ENCODE data around the gene TENM4.

The TENM4 gene

DNA sequence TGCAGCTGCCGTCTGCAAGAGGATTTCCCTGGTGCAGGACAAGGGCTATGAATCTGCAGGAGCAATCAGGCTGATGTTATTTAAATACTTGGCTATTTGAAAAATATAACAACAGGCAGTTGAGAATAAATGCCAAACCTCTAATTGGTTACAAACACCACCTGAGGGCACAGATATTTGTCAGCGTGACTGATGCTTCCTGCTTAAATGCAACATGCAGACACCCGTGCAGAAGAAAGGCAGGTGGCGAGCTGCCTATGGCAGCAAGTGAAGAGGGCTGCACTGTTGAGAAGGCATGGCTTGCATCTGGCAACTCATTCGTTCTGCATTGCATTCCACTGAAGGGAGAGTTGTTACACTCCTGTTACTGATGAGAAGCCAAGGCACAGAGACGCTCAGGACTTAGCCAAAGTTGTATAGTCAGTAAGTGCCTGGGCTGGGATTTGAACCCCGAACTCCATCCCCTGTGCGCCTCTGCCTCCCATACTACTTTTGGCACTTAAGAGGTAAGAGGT is 350.6 kb downstream of the TENM4 start:
- DNase-seq (ENCODE audit: low read depth in 2 of 2, low spot score in 1 of 2): no peak

DNA sequence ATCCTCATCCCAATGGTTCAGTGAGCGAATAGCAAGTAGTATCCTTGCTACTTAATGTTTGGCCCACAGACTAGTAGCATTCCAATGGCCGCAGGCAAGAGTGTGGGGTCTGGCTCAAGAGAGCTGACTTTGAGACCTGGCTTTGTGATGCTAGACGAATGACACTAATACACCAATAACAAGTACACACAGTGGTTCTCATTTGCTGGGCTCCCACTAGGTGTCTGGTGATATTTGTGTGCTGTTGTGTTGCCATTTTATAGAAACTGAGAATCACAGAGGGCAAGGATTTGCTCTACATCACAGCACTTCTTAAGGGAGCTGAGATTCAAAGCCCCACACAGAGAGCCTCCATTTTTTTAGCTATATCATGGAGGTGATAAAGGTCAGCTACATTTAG is 351.2 kb downstream of the TENM4 start:
- no peak for DNase-seq (ENCODE audit: low read depth in 2 of 2, low spot score in 1 of 2)

DNA sequence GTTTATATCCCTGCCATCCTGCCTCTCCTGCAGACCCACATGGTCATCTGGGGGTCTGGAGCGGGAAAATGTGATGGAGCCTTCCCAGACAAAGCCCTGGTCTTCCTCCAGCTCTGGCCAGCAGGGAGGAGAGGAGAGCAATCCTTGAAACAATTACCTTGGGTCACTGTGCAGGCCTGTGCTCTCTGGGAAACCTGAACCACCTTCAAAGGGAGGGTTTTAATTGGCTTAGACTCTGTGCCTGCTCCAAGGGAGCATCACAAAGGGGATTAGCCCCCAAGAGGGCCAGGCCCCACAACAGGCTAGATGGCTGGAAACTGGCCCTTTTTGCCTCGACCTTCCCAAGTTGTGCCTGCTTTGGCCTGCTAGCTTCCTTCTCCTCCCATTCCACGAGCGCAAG is 351.9 kb downstream of the TENM4 start:
- DNase-seq (ENCODE audit: low read depth in 2 of 2, low spot score in 1 of 2): no peak

DNA sequence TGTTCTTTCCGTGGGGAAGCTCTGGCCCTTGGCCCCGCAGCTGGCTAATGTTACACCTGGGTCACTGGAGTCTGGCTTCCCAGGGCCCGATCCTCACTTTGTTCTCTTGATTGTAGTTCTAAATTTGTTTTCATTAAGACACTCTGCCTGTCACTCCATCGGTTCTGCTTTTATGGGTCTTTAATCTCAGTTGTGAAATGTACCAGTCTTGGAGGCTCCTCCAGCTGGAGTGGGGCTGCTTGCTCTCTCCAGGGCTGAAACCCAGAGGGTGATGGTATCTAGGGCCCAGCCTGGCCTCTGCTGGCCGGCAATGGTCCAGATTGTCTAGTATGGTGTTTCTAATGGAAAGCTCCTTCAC is 352.9 kb downstream of the TENM4 start:
- DNase-seq (ENCODE audit: low read depth in 2 of 2, low spot score in 1 of 2): no peak

DNA sequence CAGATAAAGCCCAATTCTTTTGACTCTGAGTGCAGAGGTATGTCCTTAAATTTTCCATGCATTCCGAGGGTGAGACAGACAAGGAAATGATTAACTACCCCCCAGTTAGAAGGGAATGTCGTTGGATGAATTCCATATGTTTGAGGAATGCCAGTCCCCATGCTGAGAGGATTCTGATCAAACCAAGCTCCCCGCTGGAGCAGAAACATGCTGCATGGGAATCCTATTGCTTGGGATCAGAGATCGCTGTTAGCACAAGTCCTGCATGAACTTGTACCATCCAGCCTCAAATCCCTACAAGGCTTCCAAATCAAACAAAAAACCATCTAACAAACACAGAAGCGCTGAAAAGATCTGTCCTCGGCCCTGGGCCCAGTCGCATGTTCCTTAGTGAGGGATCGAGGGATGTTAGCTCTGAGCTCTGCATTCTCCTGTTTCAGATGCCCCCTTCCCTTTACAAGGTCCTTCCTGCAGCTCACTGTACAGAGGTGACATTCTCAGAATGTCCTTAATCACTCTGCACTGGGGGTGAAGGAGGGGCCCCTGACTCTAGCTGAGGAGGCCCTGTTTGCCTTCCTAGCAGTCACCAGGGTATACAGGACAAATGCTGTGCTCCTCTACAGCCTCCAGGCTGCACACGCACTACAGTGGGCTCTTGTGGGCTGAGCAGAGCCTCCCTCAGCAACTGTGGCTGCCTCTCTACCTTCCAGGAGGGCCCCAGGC is 353.4 kb downstream of the TENM4 start:
- no peak for DNase-seq (ENCODE audit: low read depth in 2 of 2, low spot score in 1 of 2)

DNA sequence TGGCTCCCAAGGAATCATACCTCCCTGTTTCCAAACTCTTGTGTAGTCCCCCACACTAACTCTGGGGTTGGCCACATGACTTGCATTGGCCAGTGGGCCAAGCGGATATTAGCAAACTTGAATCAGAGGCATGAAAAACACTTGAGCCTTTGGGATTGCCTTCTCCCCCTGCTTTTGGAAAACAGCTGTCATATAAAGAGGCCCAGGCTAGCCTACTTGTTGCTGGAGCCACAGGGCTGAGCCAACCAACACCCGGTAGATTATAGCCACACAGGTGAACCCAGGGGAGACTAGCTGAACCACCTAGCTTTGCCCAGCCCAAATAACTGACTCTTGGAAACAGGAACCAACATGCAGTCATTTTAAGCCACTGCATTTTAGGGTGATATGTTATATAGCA is 354.8 kb downstream of the TENM4 start:
- DNase-seq (ENCODE audit: low read depth in 2 of 2, low spot score in 1 of 2): no peak

DNA sequence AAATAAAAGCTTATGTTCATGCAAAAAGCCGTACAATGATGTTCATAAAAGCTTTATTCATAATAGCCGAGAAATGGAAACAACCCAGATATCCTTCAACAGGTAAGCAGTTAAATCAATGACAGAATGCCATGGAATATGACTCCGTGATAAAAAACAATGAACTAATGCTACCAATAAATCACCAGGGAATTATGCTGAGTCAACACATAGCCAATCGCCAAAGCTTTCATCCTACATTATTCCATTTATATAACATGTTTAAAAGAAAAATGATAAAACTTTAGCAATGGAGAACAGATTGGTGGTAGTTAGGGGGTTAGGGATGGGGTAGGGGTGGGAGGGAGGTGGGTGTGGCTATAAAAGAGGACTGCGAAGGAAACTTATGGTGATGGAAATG is 356.4 kb downstream of the TENM4 start:
- DNase-seq (ENCODE audit: low read depth in 2 of 2, low spot score in 1 of 2): no peak

DNA sequence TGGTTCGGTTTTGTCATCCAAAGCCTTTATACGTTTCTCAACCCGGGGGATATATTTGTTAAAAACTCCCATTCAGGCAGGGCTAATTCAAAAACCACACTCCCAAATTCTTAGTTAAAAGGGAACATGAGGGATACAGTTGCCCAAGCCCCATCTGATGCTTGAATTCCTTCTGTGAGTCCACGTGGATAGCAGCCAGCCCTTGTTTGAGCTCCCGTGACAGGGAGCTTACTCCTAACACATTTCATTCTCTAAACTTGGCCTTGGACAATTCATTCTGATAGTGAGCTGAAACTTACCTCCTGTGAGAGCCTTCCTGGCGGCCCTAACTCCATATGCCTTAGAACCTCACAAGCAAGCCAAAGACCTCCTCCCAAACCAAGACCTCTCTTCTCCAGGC is 357.5 kb downstream of the TENM4 start:
- no peak for DNase-seq (ENCODE audit: low read depth in 2 of 2, low spot score in 1 of 2)

DNA sequence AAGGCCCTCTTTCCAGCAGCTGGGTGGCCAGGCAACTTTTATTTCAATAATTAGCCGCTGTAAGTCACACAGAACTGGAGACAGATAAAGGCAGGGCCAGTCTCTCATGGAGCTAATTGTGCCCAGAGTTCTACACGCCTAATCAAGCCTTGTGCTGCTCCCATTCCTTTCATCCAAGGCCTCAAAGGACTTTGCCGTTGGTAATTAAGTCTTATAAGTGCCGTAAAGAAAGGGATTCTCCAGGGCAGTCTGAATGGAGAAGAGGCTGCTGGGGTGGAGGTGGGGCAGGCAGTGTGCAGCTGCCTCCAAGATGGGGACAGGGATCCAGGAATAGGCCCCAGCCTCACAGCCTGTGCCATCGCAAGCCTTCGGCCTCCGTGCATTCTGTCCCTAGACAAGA is 357.9 kb downstream of the TENM4 start:
- DNase-seq (ENCODE audit: low read depth in 2 of 2, low spot score in 1 of 2): no peak

DNA sequence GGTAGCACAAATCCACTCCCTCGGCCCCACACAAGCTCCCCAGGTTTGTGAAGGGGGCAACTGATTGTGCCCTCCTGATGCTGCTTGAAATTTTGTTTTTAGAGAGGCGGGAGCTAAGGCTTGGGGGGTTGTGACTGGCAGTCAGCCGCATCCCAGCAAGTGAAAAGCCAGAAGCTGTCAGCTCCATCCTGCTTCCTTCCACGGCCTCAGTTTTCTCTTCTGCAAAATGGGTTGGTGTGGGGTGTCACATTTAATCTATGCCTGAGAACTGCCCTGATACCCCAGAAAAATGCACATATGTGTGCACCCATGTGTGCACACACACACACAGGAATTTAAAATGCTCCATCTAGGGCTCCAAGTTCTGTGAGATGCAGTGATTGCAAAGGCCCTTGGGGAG is 358.6 kb downstream of the TENM4 start:
- DNase-seq (ENCODE audit: low read depth in 2 of 2, low spot score in 1 of 2): no peak

DNA sequence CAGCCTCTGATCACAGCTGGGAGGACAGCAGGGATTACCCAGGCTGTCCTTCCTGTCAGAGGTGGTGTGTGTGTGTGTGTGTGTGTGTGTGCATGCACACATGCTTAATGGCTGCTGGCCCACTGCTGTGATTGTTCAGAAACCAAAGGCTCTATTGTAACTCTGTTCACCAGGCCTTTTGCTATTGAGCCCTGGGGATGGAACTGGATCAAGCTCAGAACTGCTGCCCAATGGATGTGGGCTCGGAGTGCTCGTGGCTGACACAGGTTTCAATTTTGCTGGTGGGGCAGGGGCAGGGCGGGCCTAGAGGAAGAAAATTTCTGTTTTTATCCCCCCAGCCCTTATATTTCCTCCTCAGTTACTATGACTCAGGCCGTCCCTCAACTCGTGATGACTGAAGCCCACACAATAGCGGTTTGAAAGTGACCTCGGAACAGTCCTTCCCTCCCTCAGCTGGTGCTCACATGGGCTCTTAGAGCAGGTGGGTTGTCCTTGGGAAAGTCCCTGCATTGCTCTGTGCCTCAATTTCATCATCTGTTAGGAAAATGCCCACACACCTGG is 359.3 kb downstream of the TENM4 start:
- DNase-seq (ENCODE audit: low read depth in 2 of 2, low spot score in 1 of 2): no peak

DNA sequence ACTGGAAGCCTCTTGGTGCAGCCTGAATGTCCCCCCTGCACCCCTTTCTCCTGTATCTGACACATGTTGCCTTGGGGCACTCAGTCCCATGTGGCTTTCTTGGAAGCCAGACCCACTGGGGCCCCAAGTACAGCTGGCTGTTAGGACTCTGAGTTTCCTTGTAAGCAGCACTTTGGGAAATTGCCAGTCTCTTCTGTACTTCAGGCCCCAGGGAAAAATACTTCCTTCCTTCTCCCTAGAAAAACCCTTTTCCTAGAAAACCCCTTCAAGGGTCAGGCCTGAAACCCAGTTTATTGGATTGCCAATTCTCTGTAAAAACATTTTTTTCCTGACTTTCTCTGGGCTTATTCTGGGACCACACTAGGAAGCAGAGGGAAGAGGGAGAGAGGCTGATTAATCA is 360.3 kb downstream of the TENM4 start:
- no peak for DNase-seq (ENCODE audit: low read depth in 2 of 2, low spot score in 1 of 2)

DNA sequence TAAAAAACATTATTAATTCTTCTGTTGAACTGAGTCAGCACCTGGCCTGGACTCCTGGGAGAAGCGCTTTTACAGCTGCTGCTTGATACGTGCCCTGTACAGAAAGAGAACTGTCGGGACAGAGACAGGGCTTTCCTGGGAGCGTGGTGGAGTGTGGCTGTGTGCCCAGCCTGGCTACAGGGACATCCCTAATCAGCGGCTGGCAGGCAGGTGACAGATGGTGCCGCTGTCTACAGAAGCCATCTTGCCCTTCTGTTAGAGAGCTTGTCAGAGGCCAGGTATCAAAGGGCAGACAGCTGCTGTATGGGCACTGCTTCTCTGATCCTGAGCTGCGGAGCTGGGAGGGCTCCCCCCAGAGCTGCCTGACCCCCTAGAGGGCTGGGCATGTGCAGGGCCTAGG is 361.8 kb downstream of the TENM4 start:
- no peak for DNase-seq (ENCODE audit: low read depth in 2 of 2, low spot score in 1 of 2)

DNA sequence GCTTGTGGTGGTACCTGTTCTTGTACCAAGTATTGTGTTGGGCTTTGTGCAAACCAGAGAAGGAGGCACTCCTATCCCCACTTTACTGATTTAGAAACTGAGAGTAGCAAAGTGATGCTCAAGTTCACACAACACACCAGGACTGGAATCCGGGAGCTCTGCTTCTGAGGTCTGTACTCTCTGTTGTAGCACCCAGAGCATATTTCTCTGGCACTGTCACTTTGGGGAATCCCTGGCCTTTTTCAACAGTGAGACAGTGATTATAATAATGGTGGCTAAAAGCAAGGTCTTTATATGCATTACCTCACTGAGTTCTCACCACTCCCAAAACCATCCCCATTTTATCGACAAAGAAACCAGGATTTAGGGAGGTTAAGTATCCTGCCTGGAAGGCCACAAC is 362.4 kb downstream of the TENM4 start:
- no peak for DNase-seq (ENCODE audit: low read depth in 2 of 2, low spot score in 1 of 2)

DNA sequence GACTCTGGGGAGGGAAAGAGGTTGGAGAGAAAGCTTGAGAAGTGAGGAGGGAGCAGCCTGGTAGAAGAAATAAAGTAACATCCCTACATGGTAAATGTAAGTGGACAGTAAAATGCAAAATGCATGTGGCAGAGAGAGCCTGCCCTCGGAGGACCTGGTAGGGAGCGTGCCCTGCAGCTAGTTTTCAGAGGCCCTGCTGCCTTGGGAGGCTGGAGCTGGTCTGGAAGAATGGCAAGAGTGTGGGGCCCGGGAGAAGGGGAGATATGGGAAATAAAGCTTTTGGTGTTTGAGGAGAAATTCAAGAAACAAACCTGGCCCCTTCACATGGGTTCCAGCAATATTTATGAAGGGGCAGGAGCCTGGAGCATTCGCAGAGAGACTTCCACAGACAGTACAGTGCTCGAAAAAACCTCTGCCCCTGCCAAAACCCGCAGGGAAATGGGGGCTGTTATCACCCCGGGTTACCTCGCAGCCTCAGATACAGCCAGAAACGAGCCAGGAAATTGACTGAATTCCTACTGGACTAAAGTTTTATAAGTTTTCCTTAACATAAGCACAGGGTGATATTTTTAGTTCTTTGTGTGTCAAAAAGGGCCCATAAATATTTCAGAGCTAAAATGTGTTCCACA is 363.0 kb downstream of the TENM4 start:
- no peak for DNase-seq (ENCODE audit: low read depth in 2 of 2, low spot score in 1 of 2)

DNA sequence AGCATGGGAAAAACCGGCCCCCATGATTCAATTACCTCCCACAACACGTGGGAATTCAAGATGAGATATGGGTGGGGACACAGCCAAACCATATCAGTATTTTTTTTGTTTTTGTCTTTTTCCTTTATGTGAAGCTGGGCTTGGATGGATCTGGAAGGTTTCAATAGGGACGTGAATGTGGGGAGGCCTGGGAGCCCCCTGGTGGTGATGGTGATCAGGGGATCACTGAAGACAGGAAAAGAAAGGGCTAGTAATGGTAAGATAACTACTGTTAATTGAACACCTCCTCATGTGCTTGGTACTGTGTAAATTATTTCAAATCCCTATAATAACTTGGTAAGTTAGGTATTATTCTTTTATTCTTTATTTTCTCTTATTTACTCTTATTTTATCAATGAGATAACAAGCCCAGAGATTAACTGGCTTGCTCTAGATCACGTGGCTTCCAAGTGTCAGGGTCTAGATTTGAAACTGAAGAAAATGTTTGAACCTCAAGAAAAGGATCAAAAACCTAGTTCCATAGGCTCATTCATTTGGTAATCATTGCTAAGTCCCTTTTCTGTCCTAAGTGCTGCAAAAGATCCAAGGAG is 364.2 kb downstream of the TENM4 start:
- no peak for DNase-seq (ENCODE audit: low read depth in 2 of 2, low spot score in 1 of 2)

DNA sequence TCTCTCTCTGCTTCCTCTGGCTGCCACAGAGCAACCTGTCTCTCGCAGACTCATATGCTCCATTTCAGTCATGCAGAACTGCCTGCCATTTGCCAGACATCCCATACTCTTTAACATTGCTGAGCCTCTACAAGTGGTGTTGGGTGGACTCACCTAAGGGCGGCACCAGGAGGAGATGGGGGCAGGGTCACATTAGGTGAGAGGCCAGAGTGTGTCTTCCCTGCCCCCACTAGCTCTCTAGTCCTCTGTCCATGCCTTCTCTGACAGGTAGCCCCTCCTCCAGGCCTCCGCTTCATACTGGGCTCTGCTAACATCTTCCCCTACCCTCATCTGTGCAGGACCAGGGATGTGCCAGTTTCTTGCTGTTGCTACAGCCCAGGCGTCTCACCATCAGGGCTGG is 366.3 kb downstream of the TENM4 start:
- DNase-seq (ENCODE audit: low read depth in 2 of 2, low spot score in 1 of 2): no peak

DNA sequence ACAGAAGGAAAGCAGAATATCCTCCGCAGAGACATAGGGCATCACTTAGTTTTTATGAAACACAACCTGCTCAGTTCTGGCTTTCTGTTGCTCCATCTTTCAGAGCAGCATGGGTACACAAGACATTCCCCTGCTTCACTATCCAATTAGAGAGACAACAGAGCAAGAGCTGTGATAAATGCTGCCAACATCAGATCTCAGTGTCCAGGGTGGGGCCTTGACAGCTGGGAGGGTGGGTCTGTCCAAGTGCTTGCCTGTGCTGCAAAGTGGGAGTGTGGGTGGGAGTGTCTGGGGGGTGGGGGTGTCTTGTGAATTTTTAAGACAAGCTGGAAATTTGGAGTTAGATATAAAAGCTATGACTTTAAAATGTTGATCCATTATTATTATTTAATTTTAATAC is 369.6 kb downstream of the TENM4 start:
- DNase-seq (ENCODE audit: low read depth in 2 of 2, low spot score in 1 of 2): no peak

DNA sequence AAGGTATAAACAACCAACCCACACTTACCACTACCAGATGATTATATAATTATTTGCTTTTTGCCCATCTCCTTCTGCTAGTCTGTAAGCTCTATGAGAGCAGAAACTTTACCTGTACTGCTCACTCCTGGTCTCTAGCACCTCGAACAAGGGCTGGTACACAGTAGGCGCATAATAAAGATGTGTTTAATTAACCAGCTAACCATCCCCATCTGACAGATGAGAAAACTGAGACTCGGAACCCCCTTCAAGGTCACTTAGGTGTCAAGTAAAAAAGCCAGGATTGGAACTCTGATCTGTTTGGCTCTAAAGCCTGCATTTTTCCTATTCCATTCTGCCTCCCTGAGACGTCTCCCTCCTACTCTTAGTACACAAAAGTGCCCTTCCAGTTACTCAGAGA is 370.3 kb downstream of the TENM4 start:
- no peak for DNase-seq (ENCODE audit: low read depth in 2 of 2, low spot score in 1 of 2)

DNA sequence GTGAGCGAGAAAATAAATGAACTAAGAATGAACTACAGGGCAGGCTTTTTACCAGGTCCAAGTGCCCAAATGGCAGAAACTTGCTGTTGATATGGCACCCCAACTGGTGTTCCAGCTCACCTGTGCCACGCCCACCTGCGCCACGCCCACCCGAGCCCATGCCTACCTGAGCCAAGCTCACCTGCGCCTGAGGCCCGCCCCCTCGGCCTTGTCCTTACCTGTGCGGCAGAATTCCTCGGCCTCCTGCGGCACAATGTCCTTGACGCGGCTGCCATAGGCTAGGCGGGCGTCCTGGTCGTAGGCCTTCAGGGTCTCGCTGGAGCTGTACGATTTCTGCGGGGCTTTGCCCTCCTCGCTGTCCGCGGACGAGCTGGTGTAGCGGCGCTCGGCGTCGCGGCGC is 371.3 kb downstream of the TENM4 start:
- DNase-seq (ENCODE audit: low read depth in 2 of 2, low spot score in 1 of 2): no peak

DNA sequence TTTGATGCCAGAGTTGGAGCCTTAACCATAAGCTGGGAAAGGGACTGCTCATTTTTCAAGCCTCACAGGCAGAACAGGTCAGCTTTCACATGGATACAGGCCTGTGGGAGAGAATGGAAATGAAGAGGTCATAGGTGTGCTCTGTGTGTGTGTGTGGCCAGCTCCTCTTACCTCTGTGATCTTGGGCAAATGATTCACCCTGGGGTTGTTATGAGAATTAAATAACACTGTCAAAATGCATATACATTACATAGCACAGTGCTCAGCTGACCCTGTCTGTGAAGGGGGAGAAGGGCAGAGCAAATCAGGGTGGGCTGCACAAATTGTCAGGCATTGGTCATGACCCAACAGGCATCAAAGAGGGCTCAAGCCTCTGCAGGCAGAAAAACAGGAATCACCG is 372.5 kb downstream of the TENM4 start:
- no peak for DNase-seq (ENCODE audit: low read depth in 2 of 2, low spot score in 1 of 2)

DNA sequence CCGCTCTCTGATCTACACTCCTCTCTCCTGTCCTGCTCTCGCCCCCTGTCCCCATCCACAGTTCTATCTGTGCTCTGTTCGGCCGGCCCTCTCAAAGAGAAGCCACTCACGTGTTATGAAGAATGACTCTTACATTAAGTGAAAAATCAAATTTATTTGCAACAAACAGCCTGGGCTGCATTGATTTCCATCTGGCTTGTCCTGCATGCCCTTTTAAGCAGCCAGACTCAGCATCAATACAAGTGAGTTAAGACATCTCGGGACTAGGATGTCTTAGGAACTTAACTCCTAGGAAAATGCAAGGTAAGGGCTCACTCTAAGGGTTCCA is 373.5 kb downstream of the TENM4 start:
- no peak for DNase-seq (ENCODE audit: low read depth in 2 of 2, low spot score in 1 of 2)

All from stimulated activated CD8-positive, alpha-beta memory T cell treated with anti-CD3 and anti-CD28 coated beads, Interleukin-4, amount 100 ng/mL, for 4 hours (primary cell).